ENCODE results near the gene SEC16A. TPM values are rescaled to one million over a fixed set of nuclear protein-coding genes. Genes with fewer than 3 reads are reported as not detected.

The SEC16A gene
- total and polyA plus RNA-seq, 2 donors (not counting 3 experiments of a cell fraction or from before 2014, with no cell fraction given): 34.5 to 80.6 TPM

- Histone ChIP-seq H2AFZ (ENCODE audit: low read depth, low read length) (no peak overlapping the region), H3K79me2 (ENCODE audit: control insufficient read depth, insufficient read depth, low read length) (peaks cover 4% of the 10 kb centered on the region), H3K9ac (replicated peaks; ENCODE audit: extremely low read depth, insufficient read depth, low read length) (no peak overlapping the region), H3K27me3 (ENCODE audit: control insufficient read depth in 2 of 2, insufficient read depth in 2 of 2, low read length in 2 of 2) (no peaks in the 10 kb centered on the region), H3K36me3 (ENCODE audit: control insufficient read depth in 2 of 2, extremely low read depth in 1 of 2, insufficient read depth in 2 of 2, low read length in 2 of 2) (peaks cover 35 to 66% of the 10 kb centered on the region in 2 experiments), H3K4me1 (ENCODE audit: control insufficient read depth, extremely low read depth, insufficient read depth, low read length) (no peaks in the 10 kb centered on the region), H3K9me1 (replicated peaks; ENCODE audit: control insufficient read depth, extremely low read depth, insufficient read depth, low read length) (no peaks in the 10 kb centered on the region), H3K9me3 (replicated peaks; ENCODE audit: control insufficient read depth, insufficient read depth, low read length) (no peaks in the 10 kb centered on the region), H3K27ac (ENCODE audit: insufficient read depth, low read depth, low read length) (no peak overlapping the region), H4K20me1 (replicated peaks; ENCODE audit: control insufficient read depth, extremely low read depth, insufficient read depth, low read length) (no peaks in the 10 kb centered on the region), H3K4me3 (replicated peaks in 1 of 3; ENCODE audit: insufficient read depth in 1 of 3, low read depth in 1 of 3, low read length in 3 of 3) (no peak overlapping the region), H3K4me2 (ENCODE audit: insufficient read depth, low read length) (no peak overlapping the region)
- intact Hi-C loops (cut with micrococcal nuclease): no loop called here
- dilution Hi-C loops (cut with MboI; ENCODE audit: extremely low pct_ligation_motif_present, low sequenced_read_pairs): no loop called here
- no peak for DNase-seq (ENCODE audit: low read depth, low spot score)
- no peak for FAIRE-seq
- POLR2A ChIA-PET: no interaction called here
- CTCF ChIA-PET: no interaction called here
- BruUV-seq (replicated peaks): TSS peak; percentile 9
- no peak for TF ChIP-seq JUN (IDR thresholded peaks at IDR 0.05; ENCODE audit: borderline replicate concordance, insufficient read depth, insufficient read length, low read depth)
- TF ChIP-seq, protein P1, sequence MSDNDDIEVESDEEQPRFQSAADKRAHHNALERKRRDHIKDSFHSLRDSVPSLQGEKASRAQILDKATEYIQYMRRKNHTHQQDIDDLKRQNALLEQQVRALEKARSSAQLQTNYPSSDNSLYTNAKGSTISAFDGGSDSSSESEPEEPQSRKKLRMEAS (IDR thresholded peaks at IDR 0.05; ENCODE audit: insufficient read depth, insufficient read length): no peak
- no peak for TF ChIP-seq MYC (IDR thresholded peaks at IDR 0.05; ENCODE audit: low read depth, low read length)
- TF ChIP-seq POLR2A (IDR thresholded peaks at IDR 0.05; ENCODE audit: low read depth, low read length): no peak
- TF ChIP-seq CTCF (IDR thresholded peaks at IDR 0.05; ENCODE audit: extremely low read depth in 1 of 2, insufficient read depth in 1 of 2, low read depth in 1 of 2, low read length in 2 of 2): no peak
- no peak for TF ChIP-seq EZH2 (IDR thresholded peaks at IDR 0.05; ENCODE audit: borderline replicate concordance, low read depth, low read length, severe bottlenecking)
- no peak for TF ChIP-seq FOS (IDR thresholded peaks at IDR 0.05; ENCODE audit: borderline replicate concordance, insufficient read depth, low read length)
- no peak for TF ChIP-seq GATA2 (IDR thresholded peaks at IDR 0.05; ENCODE audit: insufficient read depth, insufficient read length, low read depth, low read length)
- no peak for TF ChIP-seq POLR2AphosphoS5 (IDR thresholded peaks at IDR 0.05; ENCODE audit: insufficient read depth, low read depth, low read length)
Measured at GRCh38 chr9:136459425-136459824, 23.4 kb downstream of the SEC16A start.

Data from endothelial cell of umbilical vein (primary cell).